Upper lobe of left lung (tissue), 6 donors: ENCODE measurements around the gene PRKD2. TPM values are rescaled to one million over a fixed set of nuclear protein-coding genes. Genes with fewer than 3 reads are reported as not detected.
A peak's percentile ranks its signal among the peaks of the same experiment; 100 is the strongest.

Experiments
- ATAC-seq, 2 donors: fragments of 200-7000 bp; cut with Tn5 transposase; one replicate each; pipeline ENCODE4 v1.9.1; 2022; ENCODE audit warnings: mild to moderate bottlenecking in 2 of 2, moderate library complexity in 2 of 2; ENCODE audit not compliant: low FRiP score in 2 of 2
- DNase-seq, 2 donors: peaks; one replicate each; pipeline ENCODE4 v3.0.0-alpha.2; 2019 to 2020
- H3K27ac ChIP-seq, 4 donors: fragments of 200-600 bp; sonication (generic); one replicate each; pipeline ENCODE4 v1.5.1; 2016 to 2019
- H3K27me3 ChIP-seq, 4 donors: fragments of 200-600 bp; sonication (generic); one replicate each; pipeline ENCODE4 v1.5.1; 2017 to 2019
- H3K36me3 ChIP-seq, 4 donors: fragments of 200-600 bp; sonication (generic); one replicate each; pipeline ENCODE4 v1.5.1; 2016 to 2019
- H3K4me1 ChIP-seq, 4 donors: fragments of 200-600 bp; sonication (generic); one replicate each; pipeline ENCODE4 v1.5.1; 2018 to 2019
- H3K4me3 ChIP-seq, 4 donors: fragments of 200-600 bp; sonication (generic); one replicate each; pipeline ENCODE4 v1.5.1; 2017 to 2019; ENCODE audit warnings: mild to moderate bottlenecking in 2 of 4, moderate library complexity in 1 of 4
- H3K9me3 ChIP-seq, 4 donors: fragments of 200-600 bp; sonication (generic); one replicate each; pipeline ENCODE4 v1.5.1; 2018 to 2019
- POLR2A ChIP-seq, 4 donors: fragments of 450-650 bp; IDR thresholded peaks; one replicate each; pipeline ENCODE4 v1.5.1; 2016 to 2017; ENCODE audit warnings: antibody characterized with exemption in 4 of 4, mild to moderate bottlenecking in 2 of 4
- POLR2AphosphoS5 ChIP-seq, 2 donors: sonication (generic); formaldehyde crosslinking; IDR thresholded peaks; one replicate each; pipeline ENCODE4 v1.5.1; 2017; ENCODE audit warnings: antibody characterized with exemption in 2 of 2
- WGBS, 2 donors: methylation state at CpG; one replicate each; pipeline ENCODE4 v1.1.5; 2017 to 2018; 5-methylcytosine and 5-hydroxymethylcytosine counted together
- small RNA-seq, 4 donors: library from RNA; depleted of rRNA; stranded (forward); fragments of <200 nt; gene quantifications; one replicate each; pipeline ENCODE3, GENCODE V24; 2016
- total RNA-seq, 6 donors: library from RNA; depleted of rRNA in 4 of 6; stranded (reverse); fragments of >200 nt in 4 of 6; gene quantifications; one replicate each; pipeline versions ENCODE4 v1.1.0 to v1.2.1, GENCODE V29; 2016 to 2021
- TF ChIP-seq, protein P1 (sequence below), 6 experiments: fragments of 450-650 bp in 4 of 6; fragments of 200-600 bp in 2 of 6; sonication (generic) in 2 of 6; IDR thresholded peaks; one replicate each; pipeline ENCODE4 v1.5.1; 2016 to 2019; ENCODE audit warnings: antibody characterized with exemption in 6 of 6
- donor health status: DM: no; HTN: no; CAD: no; lungs with moderate emphysema.
- donor health status: DM: no; HTN: yes; CAD: no; lungs with severe emphysema.

The PRKD2 gene
- total RNA-seq, 6 donors from 2014 or later: 25.2 to 65.4 (median 50.3) TPM

DNA sequence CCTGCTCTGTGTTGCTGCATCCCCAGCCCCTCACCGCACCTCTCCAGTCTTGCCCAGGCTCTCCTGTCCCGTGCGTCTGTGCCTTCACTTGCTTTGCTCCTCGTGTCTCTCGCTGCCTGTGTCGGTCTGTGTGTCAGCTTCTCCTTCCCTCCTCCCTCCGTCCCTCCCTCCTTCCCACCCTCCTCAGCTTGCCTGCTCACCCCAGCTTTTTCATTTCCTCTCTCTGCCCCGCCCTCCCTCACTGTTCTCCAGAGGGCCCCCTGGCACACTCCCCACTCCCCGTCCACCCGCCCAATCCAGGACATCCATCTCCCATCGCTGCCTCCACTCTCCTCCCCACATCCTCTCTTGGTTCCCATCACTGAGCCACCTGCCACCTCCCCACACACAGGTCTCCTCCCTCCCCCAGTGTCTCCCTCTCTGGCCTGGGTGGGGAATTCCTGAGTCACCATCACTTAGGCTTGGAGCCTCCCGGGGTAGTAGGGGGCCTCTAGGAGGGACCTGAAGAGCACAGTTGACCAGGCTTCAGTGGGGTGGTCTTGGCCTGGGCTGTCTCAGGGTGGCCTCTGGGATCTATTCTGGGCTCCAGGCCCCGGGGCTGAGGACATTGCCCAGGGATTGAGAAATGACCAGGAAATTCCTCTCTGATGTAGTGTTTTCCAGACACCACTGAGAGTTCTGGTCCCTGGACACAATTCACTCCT is 91.8 kb downstream of the PRKD2 start, which contains the start of gene PTGIR:
PTGIR (minus strand) TSS at position 132 of the 704 bp plus-strand sequence. CDS start 864 bp downstream, outside the sequence.
- Histone ChIP-seq H3K4me3 (peak within 1 kb of the TSS; percentile 8 to 47 (median 32)), H3K27me3 (no peaks in the 10 kb centered on the region), H3K36me3 (no peaks in the 10 kb centered on the region), H3K4me1 (peaks cover 27 to 30% (median 29%) of the 10 kb centered on the region in 4 donors), H3K27ac (peak within 1 kb of the TSS; percentile 63 to 88 (median 80)), H3K9me3 (no peaks in the 10 kb centered on the region)
- DNase-seq (no peak), ATAC-seq (peak; percentile 62 to 84)
- peak in 1 of 4 donors; percentile 53 for TF ChIP-seq POLR2A (IDR thresholded peaks at IDR 0.05)
- peak; percentile 69 to 83 for TF ChIP-seq POLR2AphosphoS5 (IDR thresholded peaks at IDR 0.05)
- TF ChIP-seq, protein P1, sequence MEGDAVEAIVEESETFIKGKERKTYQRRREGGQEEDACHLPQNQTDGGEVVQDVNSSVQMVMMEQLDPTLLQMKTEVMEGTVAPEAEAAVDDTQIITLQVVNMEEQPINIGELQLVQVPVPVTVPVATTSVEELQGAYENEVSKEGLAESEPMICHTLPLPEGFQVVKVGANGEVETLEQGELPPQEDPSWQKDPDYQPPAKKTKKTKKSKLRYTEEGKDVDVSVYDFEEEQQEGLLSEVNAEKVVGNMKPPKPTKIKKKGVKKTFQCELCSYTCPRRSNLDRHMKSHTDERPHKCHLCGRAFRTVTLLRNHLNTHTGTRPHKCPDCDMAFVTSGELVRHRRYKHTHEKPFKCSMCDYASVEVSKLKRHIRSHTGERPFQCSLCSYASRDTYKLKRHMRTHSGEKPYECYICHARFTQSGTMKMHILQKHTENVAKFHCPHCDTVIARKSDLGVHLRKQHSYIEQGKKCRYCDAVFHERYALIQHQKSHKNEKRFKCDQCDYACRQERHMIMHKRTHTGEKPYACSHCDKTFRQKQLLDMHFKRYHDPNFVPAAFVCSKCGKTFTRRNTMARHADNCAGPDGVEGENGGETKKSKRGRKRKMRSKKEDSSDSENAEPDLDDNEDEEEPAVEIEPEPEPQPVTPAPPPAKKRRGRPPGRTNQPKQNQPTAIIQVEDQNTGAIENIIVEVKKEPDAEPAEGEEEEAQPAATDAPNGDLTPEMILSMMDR (IDR thresholded peaks at IDR 0.05): no peak
- WGBS, 2 donors: 26 to 29% methylated on average over 11 to 13 of the region's 13 CpGs

Small RNA genes within 50 kb of the gene (small RNA-seq; reads per million reads assigned to genes)
- 0 to 0.22 (median 0.16) reads per million in 4 donors for gene MIR320E
- gene RF00019: 0 reads per million in 4 donors
- gene RN7SL364P: 0 reads per million in 4 donors

Other genes with a start within 250 kb of the PRKD2 start
- 1 to 10 TPM in 5 of 6 donors, under 1 TPM in 1; 0.61 to 4.8 (median 2.2) TPM for gene PNMA8A, start 245.6 kb downstream of the PRKD2 start, total RNA-seq
- gene PNMA8B, start 221.2 kb downstream of the PRKD2 start, total RNA-seq: 1 to 10 TPM in 4 of 6 donors, under 1 TPM in 2; 0.39 to 2.7 (median 1.6) TPM
- gene CALM3, start 115.8 kb downstream of the PRKD2 start, total RNA-seq: 100 to 1,000 TPM in 4 of 6 donors, 10 to 100 TPM in 2; 74.4 to 176 (median 123) TPM
- gene PTGIR, start 92.0 kb downstream of the PRKD2 start, total RNA-seq: 10 to 100 TPM in 3 of 6 donors, 1 to 10 TPM in 3; 6.4 to 26.0 (median 11.1) TPM
- not detected for gene GNG8, start 80.9 kb downstream of the PRKD2 start, total RNA-seq
- gene DACT3, start 55.9 kb downstream of the PRKD2 start, total RNA-seq: 10 to 100 TPM in 2 of 6 donors, 1 to 10 TPM in 4; 1.8 to 12.0 (median 4.0) TPM
- 10 to 100 TPM; 16.6 to 26.2 (median 19.3) TPM for gene FKRP, start 28.9 kb upstream of the PRKD2 start, total RNA-seq
- gene STRN4, start 29.3 kb upstream of the PRKD2 start, total RNA-seq: 100 to 1,000 TPM in 2 of 6 donors, 10 to 100 TPM in 4; 59.8 to 168 (median 83.7) TPM
- gene SLC1A5, start 71.5 kb upstream of the PRKD2 start, total RNA-seq: 100 to 1,000 TPM in 2 of 6 donors, 10 to 100 TPM in 4; 52.4 to 147 (median 83.9) TPM
- 100 to 1,000 TPM in 3 of 6 donors, 10 to 100 TPM in 3; 59.7 to 149 (median 113) TPM for gene AP2S1, start 133.7 kb upstream of the PRKD2 start, total RNA-seq
- gene ARHGAP35, start 143.9 kb upstream of the PRKD2 start, total RNA-seq: 10 to 100 TPM; 56.0 to 80.6 (median 65.7) TPM